KG1 (cell line): ENCODE measurements around the gene IGF2BP1.
"Not testable (repeated sequence)": the region's sequence is repeated elsewhere in the genome, so short reads cannot be mapped to it uniquely, and the experiment has no call there.

Experiments used
- DNase-seq: peaks from one replicate; lab custom pipeline; 2025; lab: John Stamatoyannopoulos, UW

The IGF2BP1 gene

DNA sequence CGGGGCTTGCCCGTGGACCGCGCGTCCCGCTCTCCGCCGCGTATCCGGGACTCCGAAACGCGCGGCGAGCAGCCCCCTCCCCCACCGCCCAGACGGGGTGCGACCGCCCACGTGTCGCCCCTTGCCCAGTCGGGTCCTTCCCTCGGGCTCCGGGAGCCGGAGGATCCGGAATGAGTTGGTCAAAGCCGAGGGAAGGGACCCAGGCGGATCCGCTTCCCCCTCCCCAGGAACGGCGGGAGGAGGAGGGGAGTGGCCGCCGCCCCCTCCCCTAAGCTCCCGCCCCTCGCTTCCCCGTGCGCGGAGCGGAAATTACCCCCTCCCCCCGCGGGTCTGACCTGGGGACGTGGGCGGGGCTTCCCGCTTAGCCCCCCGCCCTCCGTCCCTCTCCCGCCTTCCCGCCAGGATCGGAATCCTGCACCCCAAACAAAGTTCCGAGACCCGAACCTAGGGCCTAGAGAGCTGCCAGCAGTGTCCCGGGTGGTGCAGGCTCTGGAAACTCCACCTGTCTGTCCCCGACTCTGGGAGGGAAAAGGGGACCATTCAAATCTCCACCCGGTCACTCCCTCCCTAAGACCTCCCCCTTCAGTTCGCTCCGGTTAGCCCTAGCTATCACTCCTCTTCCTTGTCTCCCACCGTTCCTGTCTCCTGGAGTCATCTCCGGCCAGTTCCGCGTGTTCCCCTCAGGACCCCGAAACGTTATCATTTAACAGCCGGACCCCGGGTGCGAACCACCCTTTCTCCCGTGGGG, 1.0 kb upstream of the IGF2BP1 start:
- DNase-seq = no peak

DNA sequence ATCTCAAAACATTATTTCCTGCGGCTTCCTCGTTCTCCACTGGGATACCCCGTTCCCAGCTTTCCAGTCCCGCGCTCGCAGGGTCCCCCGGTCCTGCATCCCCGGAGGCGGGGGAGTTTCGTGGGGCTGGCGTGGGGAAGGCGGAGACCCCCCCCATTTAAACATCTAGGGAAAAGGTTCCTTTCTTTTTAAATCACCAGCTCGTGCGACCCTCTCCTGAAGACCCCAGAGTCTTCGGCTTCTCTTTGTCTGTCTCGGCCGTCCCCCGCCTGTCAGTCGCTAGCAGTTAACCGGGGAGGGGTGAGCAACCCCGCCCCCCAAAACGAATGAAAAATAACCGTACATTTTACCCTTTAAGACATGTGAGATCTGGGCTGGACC, 473 bp upstream of the IGF2BP1 start:
- DNase-seq = no peak

DNA sequence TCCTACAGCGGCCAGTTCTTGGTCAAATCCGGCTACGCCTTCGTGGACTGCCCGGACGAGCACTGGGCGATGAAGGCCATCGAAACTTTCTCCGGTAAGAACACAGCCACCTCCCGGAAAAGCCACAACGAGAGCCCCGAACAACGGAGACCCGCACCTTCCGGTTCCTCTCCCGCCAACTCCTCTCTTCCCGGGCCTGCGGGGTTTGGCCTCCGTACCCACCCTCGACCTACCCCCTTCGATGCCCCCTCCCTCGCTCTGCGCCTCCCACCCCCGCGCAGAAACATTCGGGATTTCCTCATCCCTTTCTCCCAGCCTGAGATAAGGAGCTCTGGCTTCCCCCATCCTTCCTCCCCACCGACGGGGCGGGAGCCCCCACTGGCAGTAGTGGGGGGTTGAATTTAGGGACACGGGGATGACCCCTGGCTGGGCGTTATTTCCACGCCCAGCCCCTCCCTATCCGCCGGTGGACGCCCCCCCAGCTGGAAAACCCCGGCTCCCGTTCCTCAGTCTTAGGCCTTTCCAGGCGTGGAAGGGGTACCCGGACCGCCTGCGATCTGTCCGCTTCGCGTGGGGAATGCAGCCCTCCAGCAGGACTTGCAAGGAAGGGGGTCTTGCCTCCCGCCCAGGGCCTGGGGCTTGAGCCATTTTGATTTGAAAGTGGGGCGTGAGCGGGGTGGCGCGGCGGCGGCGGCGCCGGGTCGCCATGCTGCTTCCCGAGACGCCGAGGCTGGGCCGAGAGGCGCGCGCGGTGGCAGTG, 822 bp downstream of the IGF2BP1 start:
- no peak for DNase-seq

DNA sequence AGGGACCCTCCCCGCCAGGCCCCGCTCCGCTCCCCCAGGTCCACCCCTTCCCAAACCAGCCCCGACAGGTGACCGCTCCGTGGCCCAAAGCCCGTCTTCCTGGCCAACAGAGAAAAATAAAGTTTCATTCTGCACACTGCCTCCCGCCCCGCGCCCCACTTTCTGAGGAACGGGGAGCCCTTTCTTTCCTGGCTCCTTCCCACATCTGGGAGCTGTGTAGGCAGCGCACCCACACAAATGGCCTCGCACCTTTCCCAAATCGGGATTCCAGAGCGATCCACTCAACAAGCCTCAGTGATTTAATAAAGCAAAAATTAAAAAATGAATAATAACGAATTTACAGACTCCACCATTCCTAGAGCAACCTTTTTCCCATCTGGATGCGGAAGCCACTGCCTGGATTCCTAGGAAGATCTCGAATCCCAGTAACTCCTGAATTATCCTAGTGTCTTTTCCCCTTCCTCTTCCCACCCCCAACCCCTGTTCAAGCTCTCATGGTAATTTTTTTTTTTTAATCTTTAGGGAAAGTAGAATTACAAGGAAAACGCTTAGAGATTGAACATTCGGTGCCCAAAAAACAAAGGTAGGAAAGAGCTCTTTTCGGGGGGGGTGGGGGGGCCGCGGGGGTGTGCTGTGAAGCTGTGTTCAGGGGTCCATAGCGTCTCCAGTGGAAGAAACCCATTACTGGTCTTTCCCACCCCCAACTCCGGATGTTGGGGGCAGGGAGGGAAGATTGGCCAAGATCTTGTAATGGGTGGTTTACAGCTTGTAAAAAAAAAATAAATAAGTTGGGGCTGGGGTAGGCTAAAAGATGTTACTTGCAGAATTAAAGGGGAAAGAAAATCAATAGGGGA, 1.6 kb downstream of the IGF2BP1 start:
- no peak for DNase-seq

DNA sequence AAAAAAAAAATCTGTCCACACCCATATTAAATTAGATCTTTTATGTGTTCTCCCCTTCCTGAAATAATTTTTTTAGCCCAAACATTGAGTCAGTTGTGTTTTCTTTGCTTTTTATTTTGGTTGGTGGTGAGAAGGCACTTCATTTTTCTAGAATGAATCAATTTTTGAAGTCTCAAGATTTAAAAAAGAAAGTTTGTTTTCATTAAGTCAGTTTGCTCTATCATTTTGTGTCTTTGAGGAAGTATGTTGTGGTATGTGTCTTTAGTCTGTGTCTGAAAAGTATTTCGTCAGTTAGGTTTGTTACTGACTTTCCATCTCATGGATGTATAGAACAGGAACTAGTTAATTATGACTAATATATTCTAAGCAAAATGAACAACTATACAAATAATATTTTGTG, 3.8 kb downstream of the IGF2BP1 start:
- no peak for DNase-seq

DNA sequence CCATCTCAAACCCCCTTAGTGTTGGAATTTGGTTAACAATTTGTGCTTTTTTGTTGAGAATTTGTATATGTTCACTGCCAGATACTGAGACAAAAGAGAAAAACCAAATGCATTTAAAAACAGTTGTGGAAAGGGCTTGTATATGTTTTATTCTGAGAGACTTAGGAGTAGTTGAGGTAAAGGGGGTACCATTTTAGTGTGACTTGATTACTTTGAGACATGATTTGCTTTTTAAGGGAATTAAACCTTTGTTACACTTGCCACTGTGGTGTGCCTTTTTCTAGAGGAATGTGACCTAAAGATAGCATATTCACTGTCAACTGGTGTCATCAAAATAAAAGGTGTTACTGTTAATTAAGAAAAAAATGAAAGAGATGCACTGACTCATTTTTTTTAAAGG, 4.5 kb downstream of the IGF2BP1 start:
- no peak for DNase-seq

DNA sequence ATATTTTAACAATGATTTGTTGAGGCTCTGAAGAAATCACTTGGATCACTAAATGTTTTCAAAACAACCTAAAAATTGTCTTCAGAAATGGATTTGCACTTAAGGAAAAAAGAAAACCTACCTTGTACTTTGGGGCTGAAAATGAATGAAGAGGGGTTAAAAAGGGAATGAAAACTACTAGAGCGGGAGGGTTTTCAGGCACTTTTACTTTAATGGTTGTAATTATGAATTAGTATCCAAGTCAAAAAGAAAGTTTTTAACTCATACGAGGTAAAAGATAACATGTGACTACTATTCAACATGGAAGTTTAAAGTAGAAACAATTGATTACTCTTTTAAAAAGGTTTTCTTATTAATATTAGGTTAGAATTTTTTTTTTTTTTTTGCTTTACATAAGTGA, 5.1 kb downstream of the IGF2BP1 start:
- no peak for DNase-seq

DNA sequence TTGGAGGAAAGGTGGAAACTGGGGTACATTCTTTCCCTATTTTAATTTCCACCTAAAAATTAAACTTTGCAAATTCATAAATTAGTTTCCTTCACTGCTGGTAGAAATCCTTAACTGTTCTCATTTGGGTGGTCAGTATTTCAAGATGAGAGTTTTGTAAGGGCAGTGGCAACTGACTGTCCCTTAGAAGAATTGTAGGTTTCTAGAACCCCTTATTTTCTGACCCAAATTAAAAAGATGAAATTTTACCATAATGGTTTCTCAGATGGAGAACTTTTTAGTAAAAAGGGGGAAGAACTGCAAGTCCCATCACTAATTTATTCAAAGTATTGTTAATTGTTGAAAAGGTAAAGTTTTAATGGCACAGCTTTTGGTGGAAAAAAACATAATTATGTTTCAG, 5.6 kb downstream of the IGF2BP1 start:
- DNase-seq = no peak

DNA sequence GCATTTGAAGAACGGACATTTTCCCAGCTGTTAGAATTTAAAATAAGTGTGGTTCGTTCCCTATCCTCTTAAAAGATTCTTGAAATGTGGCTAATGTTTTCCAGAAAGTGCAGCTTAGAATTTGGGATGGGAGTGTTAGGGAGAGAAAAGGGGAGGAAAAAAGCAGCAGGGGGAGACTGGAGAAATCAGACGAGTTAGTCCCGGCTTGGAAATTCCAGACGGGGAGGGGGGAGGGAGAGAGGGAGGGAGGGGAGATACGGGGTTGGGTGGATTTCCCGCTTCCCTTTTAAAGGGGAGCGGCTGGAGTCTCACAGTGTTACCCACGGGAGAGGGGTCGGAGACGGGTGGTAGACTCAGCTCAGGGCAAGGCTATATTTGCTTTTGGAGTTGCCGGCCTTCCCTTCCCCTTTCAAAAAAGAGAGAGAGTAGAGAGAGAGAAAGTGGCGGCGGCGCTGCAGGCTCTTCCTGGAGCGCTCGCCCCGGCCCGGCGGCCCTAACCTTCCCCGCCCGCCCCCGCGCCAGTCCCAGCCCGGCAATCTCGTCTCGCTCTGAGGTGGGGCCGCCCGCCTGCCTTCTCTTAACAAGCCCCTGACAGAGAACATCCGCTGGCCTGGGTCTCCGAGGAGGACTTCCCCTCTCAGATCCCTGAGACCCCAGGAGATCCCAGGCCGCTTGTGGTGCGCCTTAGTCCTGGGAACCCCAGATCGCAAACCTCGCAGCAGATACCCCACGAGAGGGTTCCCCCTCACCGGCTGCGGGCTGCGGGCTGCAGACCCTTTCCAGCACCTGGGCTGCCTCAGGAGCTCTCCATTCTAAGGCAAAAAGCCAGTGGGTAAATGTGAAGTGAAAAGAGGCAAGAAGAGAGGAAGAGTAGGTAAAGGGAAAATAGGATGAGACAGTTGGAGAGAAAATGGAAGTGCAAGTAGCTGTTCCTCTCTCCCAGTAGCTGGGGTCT, 6.6 kb downstream of the IGF2BP1 start:
- no peak for DNase-seq

DNA sequence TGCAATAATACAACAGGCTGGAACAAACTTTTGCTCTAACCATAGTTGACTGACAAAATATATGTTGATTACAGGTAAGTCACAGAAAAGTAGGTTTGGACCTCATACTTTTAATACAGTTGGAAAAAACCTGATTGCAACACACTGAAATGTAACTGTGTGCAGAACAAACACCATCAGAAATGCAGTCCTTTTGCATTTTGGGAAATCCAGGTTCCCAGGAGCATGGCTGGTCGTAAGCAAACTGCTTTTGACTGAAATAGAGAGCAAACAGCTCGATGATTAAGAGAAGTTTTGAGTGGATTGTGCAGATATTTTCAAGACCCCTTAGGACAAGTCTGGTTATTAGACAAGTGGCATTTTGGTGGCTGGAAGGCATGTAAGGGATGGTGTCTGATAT, 8.0 kb downstream of the IGF2BP1 start:
- DNase-seq = no peak

DNA sequence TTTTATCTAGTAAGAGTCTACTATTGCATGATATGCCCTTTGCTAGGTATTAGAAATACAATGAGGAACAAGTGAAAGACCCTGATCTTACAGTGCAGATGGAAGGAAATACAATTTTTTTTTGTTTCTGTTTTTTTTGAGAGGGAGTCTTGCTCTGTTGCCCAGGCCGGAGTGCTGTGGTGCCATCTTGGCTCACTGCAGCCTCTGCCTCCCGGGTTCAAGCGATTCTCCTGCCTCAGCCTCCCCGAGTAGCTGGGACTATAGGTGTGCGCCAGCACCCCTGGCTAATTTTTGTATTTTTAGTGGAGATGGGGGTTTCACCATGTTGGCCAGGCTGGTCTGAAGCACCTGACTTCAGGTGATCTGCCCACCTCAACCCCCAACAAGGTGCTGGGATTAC, 11.7 kb downstream of the IGF2BP1 start:
- DNase-seq = not testable (repeated sequence)

DNA sequence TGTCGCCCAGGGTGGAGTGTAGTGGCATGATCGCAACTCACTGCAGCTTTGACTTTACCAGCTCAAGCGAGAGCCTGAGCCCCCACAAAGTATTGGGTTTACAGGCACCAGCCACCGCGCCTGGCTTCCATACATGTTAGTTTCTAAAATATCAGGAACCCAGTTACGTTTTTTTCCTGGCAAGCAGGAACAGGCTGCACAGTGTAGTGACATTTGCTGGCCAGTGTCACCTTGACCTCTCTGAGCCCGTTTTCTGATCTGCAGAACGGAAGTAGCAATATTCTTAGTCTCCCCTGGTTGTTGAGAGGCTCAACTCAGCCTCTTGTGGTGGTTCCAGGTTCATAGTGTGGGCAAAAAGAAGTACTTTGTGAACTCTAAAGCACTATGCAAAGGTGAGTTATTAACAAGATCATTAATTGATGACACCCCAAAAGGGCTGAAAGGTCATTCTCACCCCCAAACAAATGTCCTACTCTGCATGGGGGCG, 15.6 kb downstream of the IGF2BP1 start:
- no peak for DNase-seq

DNA sequence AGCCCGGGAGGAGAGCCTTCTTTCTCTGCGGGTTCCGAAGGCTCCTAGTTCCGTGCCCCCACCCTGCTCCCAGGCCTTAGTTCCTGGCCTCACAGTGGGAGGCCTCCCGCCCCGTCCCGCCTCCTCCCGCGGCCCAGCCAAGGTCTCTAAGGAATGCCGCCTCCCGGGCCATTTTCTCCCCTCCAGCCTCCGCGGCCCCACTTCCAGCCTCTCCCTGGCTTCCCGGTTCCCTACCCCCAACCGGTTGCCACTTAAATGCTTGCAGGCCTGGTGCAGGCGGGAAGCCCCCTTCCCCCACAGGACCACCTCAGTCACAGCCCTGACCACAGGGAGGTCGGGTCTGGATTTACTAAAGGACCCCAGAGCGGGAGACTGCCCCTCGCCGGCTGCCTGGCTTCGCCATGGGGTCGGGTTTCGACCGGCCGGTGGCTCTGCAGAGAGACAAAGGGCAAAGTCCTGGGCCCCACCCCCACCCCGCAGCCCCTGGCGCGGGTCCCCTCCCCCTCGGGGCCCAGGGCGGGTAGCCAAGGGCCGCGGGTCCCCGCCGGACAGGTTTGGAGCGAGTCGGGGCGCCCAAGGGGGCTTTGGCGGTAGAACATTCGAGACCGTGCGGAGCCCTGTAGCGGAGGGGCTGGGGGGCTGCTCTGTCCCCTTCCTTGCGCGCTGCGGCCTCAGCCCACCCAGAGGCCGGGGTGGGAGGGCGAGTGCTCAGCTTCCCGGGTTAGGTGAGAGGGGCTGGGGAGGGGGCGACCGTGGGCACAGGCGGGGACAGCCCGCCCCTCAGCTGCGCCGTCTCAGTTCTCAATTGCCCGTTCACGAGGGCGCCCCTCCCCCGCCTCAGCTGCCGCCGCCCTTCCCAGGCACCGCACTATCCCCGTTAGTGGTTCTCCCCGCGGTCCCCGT, 16.4 kb downstream of the IGF2BP1 start:
- no peak for DNase-seq

DNA sequence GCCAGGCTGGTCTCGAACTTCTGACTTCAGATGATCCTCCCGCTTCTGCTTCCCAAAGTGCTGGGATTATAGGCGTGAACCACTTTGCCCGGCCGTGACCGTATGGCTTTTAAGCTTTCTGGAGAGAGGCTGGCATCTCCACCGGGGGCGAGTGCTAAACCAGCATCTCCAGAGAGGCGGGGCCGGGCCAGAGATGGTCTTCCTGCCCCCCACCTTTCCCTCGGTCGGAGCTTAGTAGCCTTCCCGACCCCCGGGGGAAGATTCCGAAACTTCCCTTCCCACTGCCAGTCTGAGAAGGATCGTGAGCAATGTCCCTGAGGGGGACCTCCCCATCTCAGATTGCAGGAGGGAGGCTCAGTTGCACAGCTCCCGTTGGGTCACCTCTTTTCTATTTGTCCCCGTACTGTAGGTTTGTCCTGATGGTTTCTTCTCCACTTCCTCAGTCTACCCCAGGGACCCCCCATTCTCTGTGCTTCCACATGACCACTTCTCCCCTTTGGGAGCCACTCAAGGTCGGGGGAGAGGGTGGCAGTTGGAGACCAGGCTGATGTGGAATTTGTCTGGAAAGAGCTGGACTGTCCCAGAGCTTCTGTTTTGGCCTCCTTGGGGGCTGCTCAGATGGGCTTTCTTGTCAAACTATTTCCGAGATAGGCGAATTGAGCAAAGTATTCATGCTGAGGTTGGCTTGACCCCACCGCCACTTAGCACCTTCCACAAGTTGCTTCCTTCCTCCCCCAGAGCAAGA, 18.2 kb downstream of the IGF2BP1 start:
- no peak for DNase-seq

DNA sequence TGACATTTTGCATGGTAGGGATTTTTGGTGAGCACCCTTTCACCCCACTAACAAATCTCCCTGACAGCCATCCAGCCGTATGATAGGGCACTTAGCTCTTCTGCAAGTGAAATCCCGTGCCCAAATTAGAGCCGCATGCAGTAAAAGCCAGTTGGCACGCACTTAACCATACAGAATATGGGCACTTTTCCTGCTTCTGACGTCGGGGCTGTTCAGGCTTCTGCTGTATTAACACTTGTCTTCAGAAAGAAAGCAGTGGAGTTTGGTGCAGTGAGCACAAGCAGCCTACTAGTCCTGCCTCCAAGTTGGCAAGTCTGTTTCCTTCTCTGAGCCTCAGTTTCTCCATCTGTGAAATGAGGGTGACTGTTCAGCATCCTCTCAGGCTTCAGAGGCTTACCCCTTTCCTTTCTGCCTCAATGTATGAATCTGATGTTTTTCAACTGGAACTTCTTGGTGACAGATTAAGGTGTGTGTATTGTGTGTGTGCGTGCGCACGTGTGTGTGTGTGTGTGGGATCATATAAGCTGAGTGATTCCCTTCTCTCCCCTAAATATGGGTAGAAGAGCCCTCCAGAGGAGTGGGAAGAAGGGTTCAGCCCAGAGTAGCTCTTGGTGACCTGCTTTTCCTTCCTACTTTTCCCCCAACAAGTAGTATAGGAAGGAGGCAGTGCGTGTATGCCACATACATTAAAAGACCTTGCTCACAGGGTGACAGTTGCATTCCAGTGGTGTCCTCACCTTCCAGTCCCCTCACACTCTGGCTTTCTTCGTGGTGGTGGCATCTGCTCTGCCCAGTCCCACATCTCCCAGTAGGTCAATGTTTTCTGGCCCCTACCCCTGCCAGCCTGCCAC, 19.0 kb downstream of the IGF2BP1 start:
- DNase-seq = no peak

DNA sequence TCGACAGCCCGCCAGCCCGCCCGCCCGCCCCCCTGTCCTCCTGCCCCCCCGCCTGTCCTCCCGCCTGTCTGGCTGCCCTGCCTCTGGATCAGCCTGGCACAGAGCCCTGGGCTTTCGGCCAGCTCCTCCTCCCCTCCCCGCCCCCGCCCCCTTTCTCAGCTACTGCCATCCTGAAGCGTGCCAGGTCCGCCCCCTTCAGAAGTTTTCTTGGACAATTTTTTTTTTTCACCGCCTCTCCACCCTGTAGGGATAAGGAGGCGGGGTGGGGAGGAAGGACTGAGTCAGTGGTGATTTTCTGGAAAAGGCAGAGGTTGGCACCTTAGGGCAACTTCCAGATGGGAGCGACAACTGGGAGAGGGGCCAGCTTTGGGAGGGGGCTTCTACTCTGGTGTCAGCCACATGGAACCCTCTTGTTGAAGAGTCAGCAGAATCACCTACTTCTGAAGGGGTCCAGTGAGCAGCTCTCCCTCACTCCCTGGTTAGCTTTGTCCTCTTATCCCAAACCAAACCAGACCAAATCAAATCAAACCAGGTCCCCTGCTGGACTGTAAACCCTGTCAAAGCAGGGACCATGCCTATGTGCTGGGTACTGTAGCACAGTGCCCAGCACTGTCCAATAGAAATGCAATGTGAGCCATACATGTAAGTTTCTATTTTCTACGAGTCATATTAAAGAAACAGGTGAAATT, 19.7 kb downstream of the IGF2BP1 start:
- DNase-seq = no peak

DNA sequence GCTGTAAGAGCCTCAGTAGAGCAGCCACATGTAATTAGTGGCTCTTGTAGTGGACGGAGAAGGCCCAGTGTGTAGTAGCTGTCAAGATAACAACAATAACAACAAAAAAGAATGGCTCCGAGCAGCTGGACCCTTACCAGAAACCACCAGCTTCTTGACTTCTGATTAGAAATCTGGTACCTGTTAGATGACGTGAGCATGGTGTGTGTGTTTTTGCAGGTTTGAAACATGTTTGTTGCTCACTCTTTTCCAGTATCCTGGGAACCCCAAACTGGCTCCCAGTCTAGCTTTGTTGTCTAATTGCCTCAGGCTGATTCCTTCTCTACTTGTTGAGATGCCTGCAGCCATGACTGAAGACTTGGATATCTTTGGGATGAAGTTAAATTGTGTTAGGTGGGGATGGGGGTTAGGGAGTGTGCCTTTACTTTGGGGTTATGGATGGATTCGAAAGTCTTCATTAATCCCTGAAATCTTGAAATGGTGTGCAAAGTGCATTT, 21.0 kb downstream of the IGF2BP1 start:
- DNase-seq = no peak

DNA sequence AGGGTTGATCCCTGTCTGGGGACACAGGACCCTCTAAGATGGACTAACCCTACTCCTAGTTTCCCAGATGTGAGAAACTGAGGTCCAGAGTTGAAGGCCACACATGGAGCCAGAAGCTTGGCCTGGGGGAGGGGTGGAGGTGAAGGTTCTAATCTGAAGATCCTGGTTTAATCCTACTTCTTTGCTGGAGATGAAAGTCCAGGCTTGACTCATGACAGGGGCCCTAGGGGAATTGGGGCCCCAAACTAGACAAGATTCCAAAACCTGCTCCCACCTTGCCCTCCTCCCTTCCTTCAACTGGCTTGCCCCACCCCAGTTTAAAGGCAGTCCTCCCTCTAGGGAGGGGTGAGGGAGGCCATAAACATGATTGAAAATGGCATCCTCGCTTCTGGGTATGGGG, 21.6 kb downstream of the IGF2BP1 start:
- DNase-seq = no peak
